Measurements from ENCODE around the gene TRPT1. TPM values are rescaled to one million over a fixed set of nuclear protein-coding genes. Genes with fewer than 3 reads are reported as not detected.
A peak's percentile ranks its signal among the peaks of the same experiment; 100 is the strongest.

TRPT1 gene
- total and polyA plus RNA-seq, 9 of the 15 experiments (the other 6 are each of a cell fraction or from before 2014, with no cell fraction given), result 4.6 to 41.7 (median 23.1) TPM

GRCh38 chr11:64226507-64227051, 593 bp upstream of the TRPT1 start (continued):
- TF ChIP-seq AFF1 (IDR thresholded peaks at IDR 0.05; ENCODE audit: low read depth in 1 of 2, partially characterized antibody in 2 of 2), result no peak
- TF ChIP-seq PRPF4 (IDR thresholded peaks at IDR 0.05; ENCODE audit: insufficient read depth, low read depth, low read length, poor library complexity, severe bottlenecking), result no peak
- TF ChIP-seq NCOA4 (IDR thresholded peaks at IDR 0.05; ENCODE audit: partially characterized antibody), result no peak
- no peak for TF ChIP-seq POLR2AphosphoS5 (IDR thresholded peaks at IDR 0.05; ENCODE audit: control insufficient read depth, insufficient read depth, low read depth, low read length)
- TF ChIP-seq ZBTB26 (CRISPR knock-in tag; IDR thresholded peaks at IDR 0.05), result no peak
- no peak for TF ChIP-seq SREBF1 (IDR thresholded peaks at IDR 0.05; ENCODE audit: borderline replicate concordance, low read depth, low read length)
- TF ChIP-seq SRSF9 (IDR thresholded peaks at IDR 0.05; ENCODE audit: borderline replicate concordance, low read depth, low read length), result no peak
- TF ChIP-seq ARID3A (IDR thresholded peaks at IDR 0.05; ENCODE audit: borderline replicate concordance, low read depth, low read length), result no peak
- TF ChIP-seq MAX (CRISPR knock-in tag; IDR thresholded peaks at IDR 0.05), result 0 out of 2 replicates have a peak, but pooled peaks have one; percentile 31
- TF ChIP-seq RHOXF2B (CRISPR knock-in tag; conservative IDR thresholded peaks at IDR 0.05), result no peak
- TF ChIP-seq TSHZ1 (CRISPR knock-in tag; IDR thresholded peaks at IDR 0.05), result no peak
- TF ChIP-seq ZFP36 (IDR thresholded peaks at IDR 0.05; ENCODE audit: low read depth, low read length, partially characterized antibody), result no peak
- TF ChIP-seq DNMT1 (IDR thresholded peaks at IDR 0.05), result no peak
- no peak for TF ChIP-seq ATF1 (CRISPR knock-in tag; IDR thresholded peaks at IDR 0.05)
- TF ChIP-seq ATF1 (tag; IDR thresholded peaks at IDR 0.05), result no peak
